ENCODE data around the gene PARD3B. TPM values are rescaled to one million over a fixed set of nuclear protein-coding genes. Genes with fewer than 3 reads are reported as not detected.

Gene PARD3B
- total RNA-seq, 1 experiment from 2014 or later: 6.4 TPM

DNA sequence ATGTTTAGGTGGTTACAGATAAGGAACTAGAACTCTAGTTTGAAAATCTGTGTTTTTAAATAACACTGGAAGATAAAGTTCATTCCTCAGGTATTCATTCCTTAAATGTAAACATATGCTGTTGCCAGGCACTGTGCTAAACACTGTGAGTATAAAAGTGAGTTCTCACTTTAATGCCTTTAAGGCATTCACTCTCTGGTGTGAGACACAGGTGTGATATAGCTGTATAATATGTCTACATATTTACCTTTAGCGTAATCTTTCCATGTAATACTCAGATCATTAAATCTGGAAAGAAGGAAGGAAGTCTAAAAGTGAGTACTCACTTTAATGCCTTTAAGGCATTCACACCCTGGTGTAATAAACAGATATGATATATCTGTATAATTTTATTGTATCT lies 472.6 kb downstream of the PARD3B start:
- Histone ChIP-seq H3K56ac (ENCODE audit: insufficient read length, low read depth, low read length) (no peak overlapping the region), H2BK5ac (ENCODE audit: insufficient read length, low read length) (no peak overlapping the region), H3K79me2 (ENCODE audit: insufficient read depth, low read length) (no peaks in the 10 kb centered on the region), H4K91ac (ENCODE audit: insufficient read length, low read depth, low read length) (no peak overlapping the region), H2AFZ (ENCODE audit: low read length) (no peak overlapping the region), H3K4ac (ENCODE audit: low read depth, low read length) (no peak overlapping the region), H2BK12ac (ENCODE audit: insufficient read length, low read depth, low read length) (no peak overlapping the region), H4K20me1 (ENCODE audit: control insufficient read depth, insufficient read depth, insufficient read length) (no peaks in the 10 kb centered on the region), H3K79me1 (ENCODE audit: insufficient read depth, low read depth, low read length, poor library complexity, severe bottlenecking) (no peaks in the 10 kb centered on the region), H3K4me1 (ENCODE audit: insufficient read depth, low read length) (no peaks in the 10 kb centered on the region), H2AK5ac (ENCODE audit: insufficient read length, low read length) (no peak overlapping the region), H4K5ac (ENCODE audit: insufficient read length, low read depth, low read length) (no peak overlapping the region), H3K23ac (ENCODE audit: insufficient read length, low read depth, low read length) (no peak overlapping the region), H3K14ac (ENCODE audit: insufficient read depth, low read length) (no peak overlapping the region), H3K4me2 (ENCODE audit: insufficient read depth, insufficient read length, low read length) (no peak overlapping the region), H2BK15ac (ENCODE audit: low read depth, low read length) (no peak overlapping the region), H3K27ac (ENCODE audit: insufficient read length, low read depth, low read length) (no peak overlapping the region), H3K23me2 (ENCODE audit: insufficient read length, low read depth, low read length, poor library complexity, severe bottlenecking) (no peaks in the 10 kb centered on the region), H3T11ph (ENCODE audit: low read length) (no peak overlapping the region), H2BK20ac (ENCODE audit: low read depth, low read length, poor library complexity, severe bottlenecking) (no peak overlapping the region), H3K18ac (ENCODE audit: insufficient read length, low read depth, low read length) (no peak overlapping the region), H2BK120ac (ENCODE audit: low read depth, low read length, poor library complexity, severe bottlenecking) (no peak overlapping the region), H4K8ac (replicated peaks; ENCODE audit: insufficient read length, low read depth, low read length) (no peak overlapping the region), H3K27me3 (ENCODE audit: insufficient read depth, low read length) (no peaks in the 10 kb centered on the region), H3K9ac (ENCODE audit: extremely low read depth, insufficient read length, low read length) (no peak overlapping the region), H3K9me3 (ENCODE audit: control insufficient read depth, low read depth, low read length) (no peaks in the 10 kb centered on the region)
- H3K4me1 Mint-ChIP-seq: peaks cover 5 to 10% of the 10 kb centered on the region in 2 experiments; a peak in 3 of 4 replicates
- WGBS (ENCODE audit: extremely low coverage, insufficient read length, low lambda C conversion rate): no CpG with 5 or more reads among the region's 1 CpG
- no peak for TF ChIP-seq CTCF (conservative IDR thresholded peaks at IDR 0.05)
- no peak overlapping the region for H3K4me3 Mint-ChIP-seq
- no peaks in the 10 kb centered on the region for H3K27me3 Mint-ChIP-seq (ENCODE audit: low read depth)
- no peak for DNase-seq
- H3K27ac Mint-ChIP-seq: no peak overlapping the region
- no peaks in the 10 kb centered on the region for H3K9me3 Mint-ChIP-seq
- no peaks in the 10 kb centered on the region for H3K36me3 Mint-ChIP-seq (ENCODE audit: insufficient read depth in 1 of 3, low read depth in 3 of 3)

Data from H9 (cell line).